ENCODE data around the gene TMEM154.

The TMEM154 gene

DNA sequence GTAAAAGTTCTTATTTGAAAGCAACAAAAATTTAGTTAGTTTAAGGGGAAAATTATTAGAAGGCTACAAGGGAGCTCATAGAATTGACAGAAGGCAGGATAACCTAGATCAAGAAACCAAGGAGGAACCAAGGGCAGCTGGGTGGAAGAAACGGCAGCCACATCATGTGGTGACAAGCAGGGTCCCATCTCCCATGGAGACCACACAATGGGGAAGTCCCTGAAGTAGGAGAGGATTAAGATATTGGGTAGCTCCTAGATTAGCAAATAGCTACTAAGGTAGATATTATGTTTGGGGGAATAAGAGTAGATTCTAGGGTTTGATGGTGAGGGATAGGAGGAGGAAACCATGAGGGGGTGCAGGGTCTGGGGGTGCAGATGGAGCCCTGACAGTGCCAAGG lies 48.0 kb upstream of the TMEM154 start:
- TF ChIP-seq EZH2phosphoT487 (IDR thresholded peaks at IDR 0.05; ENCODE audit: borderline replicate concordance): no peak
- TF ChIP-seq, protein P1, sequence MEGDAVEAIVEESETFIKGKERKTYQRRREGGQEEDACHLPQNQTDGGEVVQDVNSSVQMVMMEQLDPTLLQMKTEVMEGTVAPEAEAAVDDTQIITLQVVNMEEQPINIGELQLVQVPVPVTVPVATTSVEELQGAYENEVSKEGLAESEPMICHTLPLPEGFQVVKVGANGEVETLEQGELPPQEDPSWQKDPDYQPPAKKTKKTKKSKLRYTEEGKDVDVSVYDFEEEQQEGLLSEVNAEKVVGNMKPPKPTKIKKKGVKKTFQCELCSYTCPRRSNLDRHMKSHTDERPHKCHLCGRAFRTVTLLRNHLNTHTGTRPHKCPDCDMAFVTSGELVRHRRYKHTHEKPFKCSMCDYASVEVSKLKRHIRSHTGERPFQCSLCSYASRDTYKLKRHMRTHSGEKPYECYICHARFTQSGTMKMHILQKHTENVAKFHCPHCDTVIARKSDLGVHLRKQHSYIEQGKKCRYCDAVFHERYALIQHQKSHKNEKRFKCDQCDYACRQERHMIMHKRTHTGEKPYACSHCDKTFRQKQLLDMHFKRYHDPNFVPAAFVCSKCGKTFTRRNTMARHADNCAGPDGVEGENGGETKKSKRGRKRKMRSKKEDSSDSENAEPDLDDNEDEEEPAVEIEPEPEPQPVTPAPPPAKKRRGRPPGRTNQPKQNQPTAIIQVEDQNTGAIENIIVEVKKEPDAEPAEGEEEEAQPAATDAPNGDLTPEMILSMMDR (conservative IDR thresholded peaks at IDR 0.05; ENCODE audit: low read length): no peak
- Histone ChIP-seq H3F3A (ENCODE audit: low read depth) (no peaks in the 10 kb centered on the region), H3K4me1 (ENCODE audit: insufficient read depth, low read length, poor library complexity, severe bottlenecking) (no peaks in the 10 kb centered on the region), H3K4me2 (ENCODE audit: low read depth, low read length, poor library complexity, severe bottlenecking) (no peak overlapping the region), H4K20me1 (ENCODE audit: insufficient read depth, low read length, poor library complexity, severe bottlenecking) (no peaks in the 10 kb centered on the region), H3K9ac (ENCODE audit: low read depth, low read length, poor library complexity, severe bottlenecking) (no peak overlapping the region), H3K79me2 (ENCODE audit: insufficient read depth, low read length) (no peaks in the 10 kb centered on the region), H3K9me3 (ENCODE audit: insufficient read depth, low read depth, low read length) (no peaks in the 10 kb centered on the region), H3K4me3 (ENCODE audit: low read length, poor library complexity, severe bottlenecking) (no peak overlapping the region), H3K9me2 (replicated peaks; ENCODE audit: low read depth, low read length) (no peaks in the 10 kb centered on the region), H3K27me3 (ENCODE audit: insufficient read depth, low read length, poor library complexity, severe bottlenecking) (no peaks in the 10 kb centered on the region), H2AFZ (ENCODE audit: low read length) (no peak overlapping the region), H3K36me3 (ENCODE audit: insufficient read depth, low read length) (no peaks in the 10 kb centered on the region)

DNA sequence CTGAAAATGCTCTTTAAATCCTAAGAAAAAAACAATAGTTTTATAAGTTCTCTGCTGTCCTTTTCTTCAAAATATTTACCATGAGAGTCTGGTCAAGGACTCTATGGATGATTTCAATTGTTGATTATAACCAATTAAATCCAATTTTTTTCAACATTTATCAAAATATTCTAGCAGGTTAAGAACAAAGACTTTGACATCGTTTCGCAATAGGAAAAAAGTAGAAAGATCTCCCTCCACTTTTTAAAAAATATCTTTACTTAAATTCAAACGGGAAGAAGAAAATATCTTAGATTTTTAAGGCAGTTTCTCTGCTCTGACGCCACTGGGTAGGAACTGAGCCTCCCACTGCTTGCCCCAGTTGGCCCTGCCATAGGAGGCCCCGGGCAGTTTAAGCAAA lies 44.7 kb upstream of the TMEM154 start:
- H3K4me2 ChIP-seq (ENCODE audit: low read depth, low read length, poor library complexity, severe bottlenecking): no peak overlapping the region
- no peak overlapping the region for H3K9ac ChIP-seq (ENCODE audit: low read depth, low read length, poor library complexity, severe bottlenecking)
- TF ChIP-seq, protein P1 (conservative IDR thresholded peaks at IDR 0.05; ENCODE audit: low read length): no peak
- no peak for TF ChIP-seq EZH2phosphoT487 (IDR thresholded peaks at IDR 0.05; ENCODE audit: borderline replicate concordance)
- no peaks in the 10 kb centered on the region for H3F3A ChIP-seq (ENCODE audit: low read depth)
- H3K4me1 ChIP-seq (ENCODE audit: insufficient read depth, low read length, poor library complexity, severe bottlenecking): no peaks in the 10 kb centered on the region
- no peak overlapping the region for H3K4me3 ChIP-seq (ENCODE audit: low read length, poor library complexity, severe bottlenecking)
- H4K20me1 ChIP-seq (ENCODE audit: insufficient read depth, low read length, poor library complexity, severe bottlenecking): no peaks in the 10 kb centered on the region
- H3K9me2 ChIP-seq (replicated peaks; ENCODE audit: low read depth, low read length): no peaks in the 10 kb centered on the region
- H3K27me3 ChIP-seq (ENCODE audit: insufficient read depth, low read length, poor library complexity, severe bottlenecking): no peaks in the 10 kb centered on the region
- no peaks in the 10 kb centered on the region for H3K36me3 ChIP-seq (ENCODE audit: insufficient read depth, low read length)
- no peaks in the 10 kb centered on the region for H3K9me3 ChIP-seq (ENCODE audit: insufficient read depth, low read depth, low read length)
- no peaks in the 10 kb centered on the region for H3K79me2 ChIP-seq (ENCODE audit: insufficient read depth, low read length)
- H2AFZ ChIP-seq (ENCODE audit: low read length): no peak overlapping the region

DNA sequence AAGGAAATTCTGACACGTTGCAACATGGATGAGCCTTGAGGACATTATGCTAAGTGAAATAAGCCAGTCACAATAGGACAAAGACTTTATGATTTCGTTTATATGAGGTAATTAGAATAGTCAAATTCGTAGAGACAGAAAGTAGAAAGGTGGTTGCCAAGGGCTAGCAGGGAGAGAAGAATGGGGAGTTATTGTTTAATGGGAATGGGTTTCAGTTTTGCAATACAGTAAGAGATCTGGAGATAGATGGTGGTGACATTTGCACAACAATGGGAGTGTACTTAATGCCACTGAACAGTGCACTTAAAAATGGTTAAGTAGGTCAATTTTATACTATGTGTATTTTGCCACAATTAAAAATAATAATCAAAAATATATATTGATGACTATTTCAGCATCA lies 43.4 kb upstream of the TMEM154 start:
- H3K27me3 ChIP-seq (ENCODE audit: insufficient read depth, low read length, poor library complexity, severe bottlenecking): no peaks in the 10 kb centered on the region
- H3K9me2 ChIP-seq (replicated peaks; ENCODE audit: low read depth, low read length): no peaks in the 10 kb centered on the region
- no peak overlapping the region for H3K4me2 ChIP-seq (ENCODE audit: low read depth, low read length, poor library complexity, severe bottlenecking)
- no peak for TF ChIP-seq EZH2phosphoT487 (IDR thresholded peaks at IDR 0.05; ENCODE audit: borderline replicate concordance)
- TF ChIP-seq, protein P1 (conservative IDR thresholded peaks at IDR 0.05; ENCODE audit: low read length): no peak
- H2AFZ ChIP-seq (ENCODE audit: low read length): no peak overlapping the region
- H3K79me2 ChIP-seq (ENCODE audit: insufficient read depth, low read length): no peaks in the 10 kb centered on the region
- H3K36me3 ChIP-seq (ENCODE audit: insufficient read depth, low read length): no peaks in the 10 kb centered on the region
- H3K4me1 ChIP-seq (ENCODE audit: insufficient read depth, low read length, poor library complexity, severe bottlenecking): no peaks in the 10 kb centered on the region
- H3F3A ChIP-seq (ENCODE audit: low read depth): no peaks in the 10 kb centered on the region
- no peaks in the 10 kb centered on the region for H3K9me3 ChIP-seq (ENCODE audit: insufficient read depth, low read depth, low read length)
- H3K4me3 ChIP-seq (ENCODE audit: low read length, poor library complexity, severe bottlenecking): no peak overlapping the region
- H4K20me1 ChIP-seq (ENCODE audit: insufficient read depth, low read length, poor library complexity, severe bottlenecking): no peaks in the 10 kb centered on the region
- no peak overlapping the region for H3K9ac ChIP-seq (ENCODE audit: low read depth, low read length, poor library complexity, severe bottlenecking)
